Sigmoid colon (tissue), 7 donors: Measurements from ENCODE around the gene ANGEL1. TPM values are rescaled to one million over a fixed set of nuclear protein-coding genes. Genes with fewer than 3 reads are reported as not detected.
A peak's percentile ranks its signal among the peaks of the same experiment; 100 is the strongest.

Experiments
- DNase-seq: peaks from one replicate; pipeline ENCODE4 v3.0.0-alpha.2; 2019
- H3K27ac ChIP-seq, 4 donors: fragments of 200-600 bp; sonication (generic); one replicate each; pipeline ENCODE4 v1.5.1; 2016 to 2019; ENCODE audit warnings: mild to moderate bottlenecking in 1 of 4
- H3K27me3 ChIP-seq, 3 donors: fragments of 200-600 bp; sonication (generic); one replicate each; pipeline ENCODE4 v1.5.1; 2019; ENCODE audit warnings: mild to moderate bottlenecking in 1 of 3
- H3K36me3 ChIP-seq, 4 donors: fragments of 200-600 bp; sonication (generic); one replicate each; pipeline ENCODE4 v1.5.1; 2016 to 2019
- H3K4me1 ChIP-seq, 4 donors: fragments of 200-600 bp; sonication (generic); one replicate each; pipeline ENCODE4 v1.5.1; 2017 to 2019
- H3K4me3 ChIP-seq, 4 donors: fragments of 200-600 bp; sonication (generic); one replicate each; pipeline ENCODE4 v1.5.1; 2017 to 2019; ENCODE audit warnings: mild to moderate bottlenecking in 2 of 4, moderate library complexity in 1 of 4
- H3K9me3 ChIP-seq, 4 donors: fragments of 200-600 bp in 3 of 4; sonication (generic) in 3 of 4; one replicate each; pipeline versions ENCODE4 v1.5.1 to v1.6.1; 2013 to 2019
- EP300 ChIP-seq, 4 donors: sonication (generic); formaldehyde crosslinking; IDR thresholded peaks; one replicate each; pipeline ENCODE4 v1.6.1; 2017; ENCODE audit warnings: antibody characterized with exemption in 4 of 4
- POLR2A ChIP-seq, 2 donors: fragments of 450-650 bp; IDR thresholded peaks; one replicate each; pipeline ENCODE4 v1.6.1; 2016; ENCODE audit warnings: antibody characterized with exemption in 2 of 2, mild to moderate bottlenecking in 2 of 2, moderate library complexity in 2 of 2
- POLR2AphosphoS5 ChIP-seq, 4 donors: sonication (generic); formaldehyde crosslinking; IDR thresholded peaks; one replicate each; pipeline ENCODE4 v1.6.1; 2017; ENCODE audit warnings: antibody characterized with exemption in 4 of 4
- WGBS, 2 donors: extraction: QIAGEN DNeasy Blood & Tissue Kit; methylation state at CpG; one replicate each; pipeline ENCODE4 v1.1.7; 2013; 5-methylcytosine and 5-hydroxymethylcytosine counted together
- intact Hi-C: fragments of 100-400 bp; cut with DNase I; formaldehyde crosslinking; loops from one replicate; pipeline ENCODE4 v1.15.1; 2023
- polyA plus RNA-seq, 3 donors: library from polyadenylated mRNA; stranded (reverse); fragments of 200-250 nt; gene quantifications; one replicate each; pipeline ENCODE4 v1.2.3, GENCODE V29; 2013
- total RNA-seq, 4 donors: library from RNA; depleted of rRNA; stranded (reverse); fragments of >200 nt; gene quantifications; one replicate each; pipeline ENCODE4 v1.1.0, GENCODE V29; 2016
- TF ChIP-seq, protein P1 (sequence below), 4 experiments: fragments of 450-650 bp in 3 of 4; fragments of 200-600 bp in 1 of 4; IDR thresholded peaks; one replicate each; pipeline ENCODE4 v1.5.1; 2016 to 2019; ENCODE audit warnings: antibody characterized with exemption in 4 of 4, mild to moderate bottlenecking in 3 of 4, moderate library complexity in 2 of 4
- donor health status: healthy with polysubstance abuse.
- donor health status: Bipolar disorder and iron deficiency.
- donor health status: healthy.

Gene ANGEL1
- total and polyA plus RNA-seq, 7 donors: 0.60 to 16.1 (median 10.0) TPM

DNA sequence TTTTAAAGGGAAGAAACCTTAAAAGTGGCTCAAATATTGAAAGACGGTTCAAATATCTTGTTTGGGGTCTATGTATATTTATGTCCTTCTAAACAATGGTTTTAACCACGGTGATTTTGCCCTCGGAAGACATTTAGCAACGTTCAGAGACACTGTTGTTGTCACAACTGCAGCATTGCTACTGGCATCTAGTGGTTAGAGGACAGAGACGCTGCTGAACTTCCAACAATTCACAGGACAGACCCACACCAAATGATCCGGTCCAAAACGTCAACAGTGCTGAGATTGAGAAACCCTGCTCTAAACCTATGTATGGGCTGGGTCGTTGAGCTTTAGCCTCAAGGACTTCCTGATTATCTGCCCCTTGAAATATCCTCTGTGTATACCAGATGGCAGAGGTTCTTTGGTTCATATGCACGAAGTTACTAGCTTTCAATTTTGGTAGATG is 1.7 kb downstream of the ANGEL1 start:
- Histone ChIP-seq H3K27ac (peak overlapping the region; percentile 76 to 88 (median 81)), H3K4me3 (peak overlapping the region in 3 of 4 donors; percentile 27 to 93 (median 89))

DNA sequence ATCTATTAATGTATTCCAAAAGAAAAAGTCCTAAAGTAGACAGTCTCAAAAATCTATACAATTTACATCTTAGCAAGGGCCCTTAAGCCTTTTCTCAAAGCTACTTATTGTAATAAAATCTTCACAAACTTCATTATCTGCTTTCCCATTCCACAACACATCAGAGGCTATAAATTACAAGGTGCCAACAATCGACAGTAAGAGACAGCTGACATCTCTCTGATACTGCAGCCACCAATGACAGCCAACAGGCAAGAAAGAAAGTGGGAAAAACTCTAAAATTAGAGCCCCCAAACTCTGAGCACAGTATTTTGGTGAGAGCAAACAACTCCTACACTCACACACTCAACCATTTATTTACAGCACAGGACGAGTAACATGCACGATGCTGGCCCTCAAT is 2.2 kb downstream of the ANGEL1 start:
- H3K4me1 ChIP-seq: peaks cover 0 to 25% (median 18%) of the 10 kb centered on the region in 4 donors
- peak overlapping the region in 2 of 4 donors; percentile 27 to 89 for H3K4me3 ChIP-seq
- no peak for DNase-seq
- H3K27me3 ChIP-seq: no peaks in the 10 kb centered on the region
- intact Hi-C loops: no loop called here
- H3K36me3 ChIP-seq: peaks cover 9 to 38% (median 18%) of the 10 kb centered on the region in 4 donors
- WGBS, 2 donors: 10 to 35% methylated on average over 3 of the region's 3 CpGs
- peak overlapping the region; percentile 76 to 88 (median 81) for H3K27ac ChIP-seq
- TF ChIP-seq, protein P1, sequence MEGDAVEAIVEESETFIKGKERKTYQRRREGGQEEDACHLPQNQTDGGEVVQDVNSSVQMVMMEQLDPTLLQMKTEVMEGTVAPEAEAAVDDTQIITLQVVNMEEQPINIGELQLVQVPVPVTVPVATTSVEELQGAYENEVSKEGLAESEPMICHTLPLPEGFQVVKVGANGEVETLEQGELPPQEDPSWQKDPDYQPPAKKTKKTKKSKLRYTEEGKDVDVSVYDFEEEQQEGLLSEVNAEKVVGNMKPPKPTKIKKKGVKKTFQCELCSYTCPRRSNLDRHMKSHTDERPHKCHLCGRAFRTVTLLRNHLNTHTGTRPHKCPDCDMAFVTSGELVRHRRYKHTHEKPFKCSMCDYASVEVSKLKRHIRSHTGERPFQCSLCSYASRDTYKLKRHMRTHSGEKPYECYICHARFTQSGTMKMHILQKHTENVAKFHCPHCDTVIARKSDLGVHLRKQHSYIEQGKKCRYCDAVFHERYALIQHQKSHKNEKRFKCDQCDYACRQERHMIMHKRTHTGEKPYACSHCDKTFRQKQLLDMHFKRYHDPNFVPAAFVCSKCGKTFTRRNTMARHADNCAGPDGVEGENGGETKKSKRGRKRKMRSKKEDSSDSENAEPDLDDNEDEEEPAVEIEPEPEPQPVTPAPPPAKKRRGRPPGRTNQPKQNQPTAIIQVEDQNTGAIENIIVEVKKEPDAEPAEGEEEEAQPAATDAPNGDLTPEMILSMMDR (IDR thresholded peaks at IDR 0.05): no peak
- no peak for TF ChIP-seq POLR2AphosphoS5 (IDR thresholded peaks at IDR 0.05)
- no peak for TF ChIP-seq EP300 (IDR thresholded peaks at IDR 0.05)
- no peak for TF ChIP-seq POLR2A (IDR thresholded peaks at IDR 0.05)
- H3K9me3 ChIP-seq: no peaks in the 10 kb centered on the region

More for the DNA sequence above, 1.7 kb downstream of the ANGEL1 start:
- peaks cover 0 to 25% (median 18%) of the 10 kb centered on the region in 4 donors for H3K4me1 ChIP-seq
- H3K36me3 ChIP-seq: peaks cover 8 to 34% (median 18%) of the 10 kb centered on the region in 4 donors
- intact Hi-C loops: no loop called here
- peak in 1 of 4 donors; percentile 14 for TF ChIP-seq POLR2AphosphoS5 (IDR thresholded peaks at IDR 0.05)
- TF ChIP-seq, protein P1 (IDR thresholded peaks at IDR 0.05): peak in 1 of 4 experiments; percentile 14
- TF ChIP-seq EP300 (IDR thresholded peaks at IDR 0.05): no peak
- no peak for TF ChIP-seq POLR2A (IDR thresholded peaks at IDR 0.05)
- WGBS, 2 donors: 3 to 5% methylated on average over 9 of the region's 9 CpGs
- no peaks in the 10 kb centered on the region for H3K9me3 ChIP-seq
- no peak for DNase-seq
- no peaks in the 10 kb centered on the region for H3K27me3 ChIP-seq

DNA sequence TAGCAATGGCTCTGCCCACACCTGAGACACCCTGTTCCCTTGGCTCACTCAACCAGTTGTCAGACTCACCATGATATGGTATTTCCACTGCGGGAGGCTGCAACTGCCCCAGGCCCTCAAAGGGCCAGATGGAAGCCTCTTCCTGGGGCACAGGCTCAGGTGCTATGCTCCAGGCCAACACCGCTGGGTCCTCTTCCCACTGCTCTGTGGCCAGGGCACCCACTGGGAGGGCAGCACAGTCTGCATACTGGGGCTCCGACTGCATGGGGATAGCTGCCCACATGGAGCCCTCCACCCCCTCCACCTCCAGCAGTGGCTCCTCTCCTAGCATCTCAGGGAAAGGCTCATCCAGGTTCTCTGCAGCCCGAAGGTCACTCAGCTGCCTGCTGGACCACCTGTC is 3.7 kb downstream of the ANGEL1 start:
- no peak overlapping the region for H3K27ac ChIP-seq
- DNase-seq: no peak
- H3K4me1 ChIP-seq: peaks cover 0 to 25% (median 18%) of the 10 kb centered on the region in 4 donors
- no peaks in the 10 kb centered on the region for H3K27me3 ChIP-seq
- WGBS, 2 donors: 96 to 99% methylated on average over 4 of the region's 4 CpGs
- no peak overlapping the region for H3K4me3 ChIP-seq
- peaks cover 13 to 48% (median 22%) of the 10 kb centered on the region in 4 donors for H3K36me3 ChIP-seq
- no peak for TF ChIP-seq POLR2AphosphoS5 (IDR thresholded peaks at IDR 0.05)
- no peak for TF ChIP-seq EP300 (IDR thresholded peaks at IDR 0.05)
- TF ChIP-seq, protein P1 (IDR thresholded peaks at IDR 0.05): no peak
- TF ChIP-seq POLR2A (IDR thresholded peaks at IDR 0.05): no peak
- no peaks in the 10 kb centered on the region for H3K9me3 ChIP-seq
- intact Hi-C loops: no loop called here

DNA sequence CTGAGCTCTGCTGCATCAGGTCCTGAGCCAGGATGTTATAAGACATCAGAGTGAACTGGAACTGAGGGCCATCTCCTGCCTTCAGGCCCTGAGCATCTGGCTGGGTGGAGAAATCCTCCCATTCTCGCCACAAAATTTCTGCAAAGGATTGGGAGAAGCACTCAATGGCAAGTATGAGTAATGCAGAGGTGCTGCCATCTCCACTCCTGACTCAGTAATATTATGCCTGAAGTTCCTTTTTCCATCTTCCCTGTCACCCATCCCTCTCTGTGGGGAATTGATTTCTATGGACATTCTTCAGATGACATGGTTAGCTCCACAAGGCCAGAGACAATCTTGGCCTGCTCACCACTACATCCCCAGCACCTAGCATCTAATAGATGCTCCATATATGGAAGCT is 4.7 kb downstream of the ANGEL1 start:
- H3K4me1 ChIP-seq: peaks cover 0 to 21% (median 16%) of the 10 kb centered on the region in 4 donors
- H3K27ac ChIP-seq: no peak overlapping the region
- no peaks in the 10 kb centered on the region for H3K27me3 ChIP-seq
- TF ChIP-seq, protein P1 (IDR thresholded peaks at IDR 0.05): no peak
- TF ChIP-seq POLR2A (IDR thresholded peaks at IDR 0.05) (no peak), EP300 (IDR thresholded peaks at IDR 0.05) (no peak), POLR2AphosphoS5 (IDR thresholded peaks at IDR 0.05) (no peak)
- H3K4me3 ChIP-seq: no peak overlapping the region
- peaks cover 20 to 57% (median 32%) of the 10 kb centered on the region in 4 donors for H3K36me3 ChIP-seq
- intact Hi-C loops: no loop called here
- H3K9me3 ChIP-seq: no peaks in the 10 kb centered on the region
- DNase-seq: no peak
- 93 to 97% methylated on average over 1 of the region's 1 CpG for WGBS, 2 donors

DNA sequence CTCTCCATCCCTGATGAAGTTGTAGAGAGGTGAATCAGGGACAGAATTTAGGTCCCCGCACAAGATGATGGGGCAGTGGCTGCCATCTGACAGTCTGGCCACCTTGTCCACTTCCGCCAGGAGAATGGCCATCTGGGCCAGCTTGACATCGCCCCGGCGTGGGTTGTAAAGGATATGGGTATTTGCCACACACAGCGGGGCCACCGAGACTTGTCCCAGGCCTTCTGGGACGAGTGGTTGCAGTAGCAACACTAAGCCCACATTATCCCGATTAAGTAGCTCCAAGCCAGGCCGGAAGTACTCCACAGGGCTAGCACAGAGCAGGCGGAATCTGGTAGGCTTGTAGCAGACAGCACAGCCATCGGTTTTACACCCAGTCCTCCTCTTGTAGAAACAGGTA is 6.2 kb downstream of the ANGEL1 start:
- 95 to 97% methylated on average over 12 of the region's 12 CpGs for WGBS, 2 donors
- TF ChIP-seq POLR2A (IDR thresholded peaks at IDR 0.05) (no peak), EP300 (IDR thresholded peaks at IDR 0.05) (no peak), POLR2AphosphoS5 (IDR thresholded peaks at IDR 0.05) (no peak)
- TF ChIP-seq, protein P1 (IDR thresholded peaks at IDR 0.05): no peak
- no peak overlapping the region for H3K4me3 ChIP-seq
- no peaks in the 10 kb centered on the region for H3K9me3 ChIP-seq
- H3K27me3 ChIP-seq: no peaks in the 10 kb centered on the region
- intact Hi-C loops: no loop called here
- H3K27ac ChIP-seq: no peak overlapping the region
- H3K4me1 ChIP-seq: peaks cover 0 to 11% (median 8%) of the 10 kb centered on the region in 4 donors
- no peak for DNase-seq
- H3K36me3 ChIP-seq: peaks cover 27 to 73% (median 38%) of the 10 kb centered on the region in 4 donors
